Right cardiac atrium (tissue), 5 donors: ENCODE data around the gene FAM20C. TPM values are rescaled to one million over a fixed set of nuclear protein-coding genes. Genes with fewer than 3 reads are reported as not detected.

ENCODE experiments used
- ATAC-seq, 2 donors: fragments of 200-7000 bp; cut with Tn5 transposase; one replicate each; pipeline versions ENCODE4 v1.8.0 to v1.9.1; 2020; ENCODE audit warnings: moderate library complexity in 2 of 2, mild to moderate bottlenecking in 1 of 2
- DNase-seq, 3 donors: peaks; one replicate each; pipeline ENCODE4 v3.0.0-alpha.2; 2020
- H3K27ac ChIP-seq: one replicate; pipeline ENCODE4 v1.5.1; 2013; ENCODE audit warnings: mild to moderate bottlenecking, low read length, control low read depth, moderate library complexity
- H3K27me3 ChIP-seq: one replicate; pipeline ENCODE4 v1.6.1; 2013; ENCODE audit not compliant: control insufficient read depth, insufficient read depth
- H3K4me1 ChIP-seq: one replicate; pipeline ENCODE4 v1.6.1; 2013; ENCODE audit warnings: low read length; ENCODE audit not compliant: control insufficient read depth, insufficient read depth
- H3K4me3 ChIP-seq: one replicate; pipeline ENCODE4 v1.5.1; 2013; ENCODE audit warnings: low read length, control low read depth
- H3K9me3 ChIP-seq: one replicate; pipeline ENCODE4 v1.6.1; 2013; ENCODE audit warnings: low read length; ENCODE audit not compliant: control insufficient read depth
- WGBS: extraction: QIAGEN DNeasy Blood & Tissue Kit; methylation state at CpG from one replicate; pipeline ENCODE4 v1.1.7; 2013; 5-methylcytosine and 5-hydroxymethylcytosine counted together
- intact Hi-C, 4 donors: fragments of 100-400 bp; cut with DNase I; formaldehyde crosslinking; loops; one replicate each; pipeline versions ENCODE4 v1.11.0 to v1.14.0; 2022 to 2023
- polyA plus RNA-seq: library from polyadenylated mRNA; stranded (reverse); fragments of 200-250 nt; gene quantifications from one replicate; pipeline ENCODE4 v1.2.3, GENCODE V29; 2013
- total RNA-seq, 4 donors: library from RNA; stranded (reverse); fragmentation: NEBNext Ultra II Directional; extraction: Animal tissue kit (Norgen Biotek cat#: 25700); gene quantifications; one replicate each; pipeline ENCODE4 v1.2.1, GENCODE V29; 2021
- donor health status: healthy with polysubstance abuse.
- donor health status: DM: no; HTN: yes; CAD: no.
- donor health status: DM: no; HTN: no; CAD: no.
- donor health status: DM: no; HTN: yes; CAD: no; lungs with severe emphysema.
- donor health status: DM: yes; HTN: yes; CAD: no.

Gene FAM20C
- total and polyA plus RNA-seq, 5 donors, result 17.6 to 46.3 (median 29.7) TPM

- 84% methylated on average over 13 of the region's 13 CpGs for WGBS
- ATAC-seq (no peak), DNase-seq (no peak)
- H3K9me3 ChIP-seq, result no peaks in the 10 kb centered on the region
- no peak overlapping the region for H3K27ac ChIP-seq
- no peaks in the 10 kb centered on the region for H3K27me3 ChIP-seq
- H3K4me1 ChIP-seq, result no peaks in the 10 kb centered on the region
- intact Hi-C loops, result no loop called here
- H3K4me3 ChIP-seq, result no peak overlapping the region
Observed at GRCh38 chr7:300546-301290, 108.3 kb downstream of the FAM20C start.

- intact Hi-C loops, result no loop called here
- WGBS, result 84% methylated on average over 34 of the region's 34 CpGs
- no peaks in the 10 kb centered on the region for H3K4me1 ChIP-seq
- no peaks in the 10 kb centered on the region for H3K9me3 ChIP-seq
- H3K27me3 ChIP-seq, result no peaks in the 10 kb centered on the region
- ATAC-seq, result no peak
- H3K4me3 ChIP-seq, result no peak overlapping the region
- DNase-seq, result no peak
- no peak overlapping the region for H3K27ac ChIP-seq
Observed at GRCh38 chr7:301291-302053, 109.1 kb downstream of the FAM20C start.

GRCh38 chr7:302054-302992, 110.0 kb downstream of the FAM20C start:
- DNase-seq, result no peak

GRCh38 chr7:303425-303824, 111.1 kb downstream of the FAM20C start:
- H3K4me3 ChIP-seq, result no peak overlapping the region
- ATAC-seq (no peak), DNase-seq (no peak)
- WGBS, result 84% methylated on average over 11 of the region's 11 CpGs
- H3K4me1 ChIP-seq, result no peaks in the 10 kb centered on the region
- no peak overlapping the region for H3K27ac ChIP-seq
- no peaks in the 10 kb centered on the region for H3K27me3 ChIP-seq
- no peaks in the 10 kb centered on the region for H3K9me3 ChIP-seq
- intact Hi-C loops, result no loop called here

More at GRCh38 chr7:302054-302992, 110.0 kb downstream of the FAM20C start:
- no peaks in the 10 kb centered on the region for H3K27me3 ChIP-seq
- H3K4me1 ChIP-seq, result no peaks in the 10 kb centered on the region
- H3K9me3 ChIP-seq, result no peaks in the 10 kb centered on the region
- ATAC-seq, result peak in 1 of 2 donors; percentile 12
- no peak overlapping the region for H3K27ac ChIP-seq
- WGBS, result 87% methylated on average over 18 of the region's 18 CpGs
- no peak overlapping the region for H3K4me3 ChIP-seq
- intact Hi-C loops, result no loop called here

- Histone ChIP-seq H3K9me3 (no peaks in the 10 kb centered on the region), H3K27ac (no peak overlapping the region), H3K4me1 (no peaks in the 10 kb centered on the region), H3K4me3 (no peak overlapping the region), H3K27me3 (no peaks in the 10 kb centered on the region)
- DNase-seq (no peak), ATAC-seq (no peak)
- intact Hi-C loops, result no loop called here
- 86% methylated on average over 24 of the region's 24 CpGs for WGBS
Observed at GRCh38 chr7:303884-304573, 111.7 kb downstream of the FAM20C start.

GRCh38 chr7:304574-305409, 112.4 kb downstream of the FAM20C start:
- intact Hi-C loops, result no loop called here
- DNase-seq, result no peak
- Histone ChIP-seq H3K27ac (no peak overlapping the region), H3K9me3 (no peaks in the 10 kb centered on the region), H3K27me3 (no peaks in the 10 kb centered on the region), H3K4me1 (no peaks in the 10 kb centered on the region), H3K4me3 (no peak overlapping the region)
- no peak for ATAC-seq
- 79% methylated on average over 19 of the region's 19 CpGs for WGBS

- Histone ChIP-seq H3K27ac (no peak overlapping the region), H3K27me3 (no peaks in the 10 kb centered on the region), H3K4me1 (no peaks in the 10 kb centered on the region), H3K9me3 (no peaks in the 10 kb centered on the region), H3K4me3 (no peak overlapping the region)
- ATAC-seq, result no peak
- DNase-seq, result peak in 2 of 3 donors; percentile 11 to 43
- 85% methylated on average over 35 of the region's 35 CpGs for WGBS
- intact Hi-C loops, result no loop called here
Observed at GRCh38 chr7:305410-306151, 113.2 kb downstream of the FAM20C start.

GRCh38 chr7:307970-308369, 115.6 kb downstream of the FAM20C start:
- Histone ChIP-seq H3K4me3 (no peak overlapping the region), H3K4me1 (no peaks in the 10 kb centered on the region), H3K27ac (no peak overlapping the region), H3K27me3 (no peaks in the 10 kb centered on the region), H3K9me3 (no peaks in the 10 kb centered on the region)
- 60% methylated on average over 3 of the region's 3 CpGs for WGBS
- intact Hi-C loops, result no loop called here
- DNase-seq (no peak), ATAC-seq (no peak)

- Histone ChIP-seq H3K4me1 (no peaks in the 10 kb centered on the region), H3K4me3 (no peak overlapping the region), H3K27ac (no peak overlapping the region), H3K27me3 (no peaks in the 10 kb centered on the region), H3K9me3 (no peaks in the 10 kb centered on the region)
- no peak for ATAC-seq
- WGBS, result 90% methylated on average over 19 of the region's 19 CpGs
- intact Hi-C loops, result no loop called here
- DNase-seq, result no peak
Observed at GRCh38 chr7:309586-310228, 117.3 kb downstream of the FAM20C start.
